Measurements from ENCODE around the gene FAM200C. TPM values are rescaled to one million over a fixed set of nuclear protein-coding genes. Genes with fewer than 3 reads are reported as not detected.

The FAM200C gene
- polyA plus RNA-seq, 3 donors: 0.08 to 0.39 TPM; not detected in 1

GRCh38 chr5:160371294-160371693, 28.6 kb downstream of the FAM200C start:
- peaks cover 0 to 6% (median 0%) of the 10 kb centered on the region in 7 donors for H3K9me3 Mint-ChIP-seq
- Histone ChIP-seq H3K4me3 (replicated peaks in 1 of 3; ENCODE audit: low read depth in 2 of 3, low read length in 3 of 3) (no peak overlapping the region), H3K79me2 (ENCODE audit: insufficient read depth, low read length) (no peaks in the 10 kb centered on the region), H3K4me2 (replicated peaks; ENCODE audit: extremely low read depth, low read length, poor library complexity, severe bottlenecking) (no peak overlapping the region), H3K27ac (ENCODE audit: low read depth in 1 of 2, low read length in 2 of 2) (no peak overlapping the region), H3K9me3 (replicated peaks in 1 of 2; ENCODE audit: control insufficient read depth in 1 of 2, insufficient read depth in 1 of 2, low read length in 2 of 2) (no peaks in the 10 kb centered on the region), H2AFZ (ENCODE audit: insufficient read depth, low read depth, low read length, poor library complexity, severe bottlenecking) (no peak overlapping the region), H3K36me3 (replicated peaks in 1 of 2; ENCODE audit: control insufficient read depth in 1 of 2, insufficient read depth in 2 of 2, low read length in 2 of 2) (no peaks in the 10 kb centered on the region), H3K9ac (ENCODE audit: insufficient read depth, low read length, poor library complexity, severe bottlenecking) (no peak overlapping the region), H3K4me1 (ENCODE audit: control insufficient read depth in 1 of 2, insufficient read depth in 2 of 2, low read length in 2 of 2) (peaks cover 6 to 8% of the 10 kb centered on the region in 2 donors), H4K20me1 (ENCODE audit: insufficient read depth, low read length) (no peaks in the 10 kb centered on the region), H3K27me3 (ENCODE audit: control insufficient read depth in 2 of 2, insufficient read depth in 2 of 2, low read length in 2 of 2) (peaks cover 47 to 57% of the 10 kb centered on the region in 2 donors)
- intact Hi-C loops (cut with micrococcal nuclease): no loop called here
- peaks cover 13% of the 10 kb centered on the region for H3K4me1 Mint-ChIP-seq
- peak overlapping the region in 1 of 2 donors; percentile 97 for H3K4me3 Mint-ChIP-seq
- DNase-seq: no peak
- TF ChIP-seq CTCF (IDR thresholded peaks at IDR 0.05): no peak
- H3K36me3 Mint-ChIP-seq: no peaks in the 10 kb centered on the region
- H3K27me3 Mint-ChIP-seq (ENCODE audit: low read depth in 3 of 3): peaks cover 45 to 73% (median 45%) of the 10 kb centered on the region in 3 donors
- no peak overlapping the region for H3K27ac Mint-ChIP-seq

GRCh38 chr5:160370713-160371034, 29.2 kb downstream of the FAM200C start:
- Histone ChIP-seq H2AFZ (ENCODE audit: insufficient read depth, low read depth, low read length, poor library complexity, severe bottlenecking) (peak overlapping the region; percentile 77), H3K27me3 (ENCODE audit: control insufficient read depth in 2 of 2, insufficient read depth in 2 of 2, low read length in 2 of 2) (peaks cover 45 to 52% of the 10 kb centered on the region in 2 donors), H3K9me3 (replicated peaks in 1 of 2; ENCODE audit: control insufficient read depth in 1 of 2, insufficient read depth in 1 of 2, low read length in 2 of 2) (no peaks in the 10 kb centered on the region), H3K9ac (ENCODE audit: insufficient read depth, low read length, poor library complexity, severe bottlenecking) (peak overlapping the region; percentile 55), H3K36me3 (replicated peaks in 1 of 2; ENCODE audit: control insufficient read depth in 1 of 2, insufficient read depth in 2 of 2, low read length in 2 of 2) (no peaks in the 10 kb centered on the region), H3K79me2 (ENCODE audit: insufficient read depth, low read length) (no peaks in the 10 kb centered on the region), H4K20me1 (ENCODE audit: insufficient read depth, low read length) (no peaks in the 10 kb centered on the region), H3K27ac (ENCODE audit: low read depth in 1 of 2, low read length in 2 of 2) (no peak overlapping the region), H3K4me3 (replicated peaks in 1 of 3; ENCODE audit: low read depth in 2 of 3, low read length in 3 of 3) (peak overlapping the region; percentile 43 to 81 (median 80)), H3K4me2 (replicated peaks; ENCODE audit: extremely low read depth, low read length, poor library complexity, severe bottlenecking) (peak overlapping the region; percentile 83), H3K4me1 (ENCODE audit: control insufficient read depth in 1 of 2, insufficient read depth in 2 of 2, low read length in 2 of 2) (peaks cover 6 to 8% of the 10 kb centered on the region in 2 donors)
- 71% methylated on average over 12 of the region's 12 CpGs for WGBS (ENCODE audit: insufficient coverage)
- TF ChIP-seq CTCF (IDR thresholded peaks at IDR 0.05): no peak
- DNase-seq: no peak
- Mint-ChIP-seq H3K27ac (no peak overlapping the region), H3K36me3 (no peaks in the 10 kb centered on the region), H3K27me3 (ENCODE audit: low read depth in 3 of 3) (peaks cover 45 to 71% (median 45%) of the 10 kb centered on the region in 3 donors), H3K4me1 (peaks cover 13% of the 10 kb centered on the region), H3K4me3 (peak overlapping the region; percentile 91 to 97), H3K9me3 (peaks cover 0 to 6% (median 0%) of the 10 kb centered on the region in 7 donors)
- intact Hi-C loops (cut with micrococcal nuclease): no loop called here

Data from CD14-positive monocyte (primary cell).